OCI-LY7 (cell line): ENCODE data around the gene ATP2A2. TPM values are rescaled to one million over a fixed set of nuclear protein-coding genes. Genes with fewer than 3 reads are reported as not detected.

Experiments
- BruUV-seq: library from RNA; stranded (reverse); fragments of 400-500 nt; replicated peaks from 2 replicates; lab custom pipeline; 2021; lab: Mats Ljungman, UMichigan
- CTCF ChIA-PET: fragments of 300-600 bp; sonication (Branson Sonifier 250); formaldehyde crosslinking; loops from one replicate; lab custom pipeline; 2022; ENCODE audit warnings: antibody characterized with exemption; ENCODE audit not compliant: unreplicated experiment; lab: Charles Lee
- POLR2A ChIA-PET: fragments of 300-600 bp; sonication (Branson Sonifier 250); formaldehyde crosslinking; loops from one replicate; lab custom pipeline; 2022; ENCODE audit warnings: antibody characterized with exemption; lab: Charles Lee
- DNase-seq: peaks from one replicate; pipeline ENCODE4 v3.0.0-alpha.2; 2015; ENCODE audit warnings: low spot score
- H2AFZ ChIP-seq: fragments of 200-600 bp; sonication (generic), shearing (Covaris generic); 2 replicates; pipeline ENCODE4 v1.6.1; 2014; ENCODE audit warnings: mild to moderate bottlenecking, antibody characterized with exemption, low read length, moderate library complexity
- H3K27ac ChIP-seq: fragments of 200-600 bp; sonication (generic); 2 replicates; pipeline ENCODE4 v1.5.1; 2014; ENCODE audit warnings: mixed run types, low read depth, mild to moderate bottlenecking, moderate library complexity, low read length, inconsistent platforms; ENCODE audit not compliant: poor library complexity, severe bottlenecking
- H3K36me3 ChIP-seq: fragments of 200-600 bp; sonication (generic); 2 replicates; pipeline ENCODE4 v1.6.1; 2014; ENCODE audit warnings: mild to moderate bottlenecking, antibody characterized with exemption, low read length, moderate library complexity, mixed read lengths; ENCODE audit not compliant: insufficient read depth
- H3K4me1 ChIP-seq: fragments of 200-600 bp; sonication (generic); 2 replicates; pipeline ENCODE4 v1.5.1; 2014; ENCODE audit warnings: mild to moderate bottlenecking, low read length; ENCODE audit not compliant: insufficient read depth, poor library complexity, severe bottlenecking
- H3K4me2 ChIP-seq: fragments of 200-600 bp; sonication (generic); 2 replicates; pipeline ENCODE4 v1.6.1; 2014; ENCODE audit warnings: mild to moderate bottlenecking, low read length
- H3K4me3 ChIP-seq: fragments of 200-600 bp; sonication (generic); 2 replicates; pipeline ENCODE4 v1.5.1; 2014; ENCODE audit warnings: mild to moderate bottlenecking, low read depth, low read length; ENCODE audit not compliant: poor library complexity, severe bottlenecking
- H3K79me2 ChIP-seq: fragments of 200-600 bp; sonication (generic); 2 replicates; pipeline ENCODE4 v1.6.1; 2016; ENCODE audit warnings: low read depth, mild to moderate bottlenecking, low read length, moderate library complexity, mixed read lengths; ENCODE audit not compliant: insufficient read depth
- H3K9me2 ChIP-seq: fragments of 200-600 bp; sonication (generic); 2 replicates; pipeline ENCODE4 v1.6.1; 2016; ENCODE audit warnings: mild to moderate bottlenecking, low read length, mixed read lengths; ENCODE audit not compliant: insufficient read depth
- H3K9me3 ChIP-seq: fragments of 200-600 bp; sonication (generic); 2 replicates; pipeline ENCODE4 v1.6.1; 2014; ENCODE audit warnings: mild to moderate bottlenecking, mixed run types, low read length, mixed read lengths
- H4K20me1 ChIP-seq: fragments of 200-600 bp; sonication (generic); 2 replicates; pipeline ENCODE4 v1.6.1; 2014; ENCODE audit warnings: mild to moderate bottlenecking, antibody characterized with exemption, low read length, moderate library complexity, mixed read lengths; ENCODE audit not compliant: insufficient read depth
- EZH2phosphoT487 ChIP-seq: fragments of 200-600 bp; sonication (generic); IDR thresholded peaks from 2 replicates; pipeline ENCODE4 v1.6.1; 2018; ENCODE audit warnings: low read depth, borderline replicate concordance, mild to moderate bottlenecking, mixed run types, antibody characterized with exemption, low read length, moderate library complexity, mixed read lengths
- intact Hi-C: fragments of 100-400 bp; cut with micrococcal nuclease; formaldehyde crosslinking; loops from one replicate; pipeline ENCODE4 v1.10.0; 2022; ENCODE audit not compliant: unreplicated experiment
- total RNA-seq, 2 experiments: library from RNA; depleted of rRNA in 1 of 2; stranded (reverse); fragments of >200 nt in 1 of 2; shearing (Covaris generic) in 1 of 2; gene quantifications; 2 replicates each; pipeline ENCODE4 v1.2.3, GENCODE V29; 2014 to 2022
- TF ChIP-seq, protein P1 (sequence below): fragments of 200-600 bp; sonication (generic); conservative IDR thresholded peaks from 2 replicates; pipeline ENCODE4 v1.5.1; 2014; ENCODE audit warnings: mild to moderate bottlenecking, antibody characterized with exemption, low read length, moderate library complexity, mixed read lengths

The ATP2A2 gene
- total RNA-seq, 2 experiments from 2014 or later: 93.5 to 178 TPM

DNA sequence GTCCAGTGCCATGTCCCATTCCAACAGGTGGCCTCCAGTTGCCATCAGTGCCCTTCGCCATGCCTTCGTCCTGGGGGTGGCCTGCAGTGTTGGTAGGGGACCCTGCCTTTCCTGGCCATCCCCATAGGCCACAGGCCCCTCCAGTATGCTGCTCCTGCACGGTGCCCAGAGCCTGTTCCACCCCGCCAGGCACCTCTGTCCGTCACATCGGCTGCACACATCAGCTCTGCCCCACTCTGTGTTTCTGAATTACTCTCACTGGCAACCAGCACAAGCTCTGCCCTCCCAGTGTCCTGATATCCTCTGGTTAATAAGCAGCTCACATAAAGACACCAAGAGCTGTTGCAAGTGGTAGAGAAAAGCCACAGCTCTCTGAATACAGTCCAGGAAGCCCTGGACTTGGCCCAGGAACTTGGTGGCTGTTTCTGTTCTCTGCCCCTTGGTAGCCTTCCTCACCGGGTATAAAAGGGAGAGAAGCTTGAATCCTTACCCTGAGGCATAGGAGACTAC, 31.3 kb upstream of the ATP2A2 start:
- DNase-seq: no peak
- Histone ChIP-seq H3K4me3 (no peak overlapping the region), H3K4me1 (peaks cover 5% of the 10 kb centered on the region), H3K79me2 (no peaks in the 10 kb centered on the region), H3K9me2 (no peaks in the 10 kb centered on the region), H4K20me1 (no peaks in the 10 kb centered on the region), H3K9me3 (no peaks in the 10 kb centered on the region), H3K27ac (no peak overlapping the region), H2AFZ (no peak overlapping the region), H3K4me2 (no peak overlapping the region), H3K36me3 (no peaks in the 10 kb centered on the region)
- POLR2A ChIA-PET: interaction anchor here (0.5 kb wide), 2 partner anchors 50 to 247 kb away, joined by 3 to 5 read pairs; no protein-coding TSS in a partner anchor
- TF ChIP-seq, protein P1, sequence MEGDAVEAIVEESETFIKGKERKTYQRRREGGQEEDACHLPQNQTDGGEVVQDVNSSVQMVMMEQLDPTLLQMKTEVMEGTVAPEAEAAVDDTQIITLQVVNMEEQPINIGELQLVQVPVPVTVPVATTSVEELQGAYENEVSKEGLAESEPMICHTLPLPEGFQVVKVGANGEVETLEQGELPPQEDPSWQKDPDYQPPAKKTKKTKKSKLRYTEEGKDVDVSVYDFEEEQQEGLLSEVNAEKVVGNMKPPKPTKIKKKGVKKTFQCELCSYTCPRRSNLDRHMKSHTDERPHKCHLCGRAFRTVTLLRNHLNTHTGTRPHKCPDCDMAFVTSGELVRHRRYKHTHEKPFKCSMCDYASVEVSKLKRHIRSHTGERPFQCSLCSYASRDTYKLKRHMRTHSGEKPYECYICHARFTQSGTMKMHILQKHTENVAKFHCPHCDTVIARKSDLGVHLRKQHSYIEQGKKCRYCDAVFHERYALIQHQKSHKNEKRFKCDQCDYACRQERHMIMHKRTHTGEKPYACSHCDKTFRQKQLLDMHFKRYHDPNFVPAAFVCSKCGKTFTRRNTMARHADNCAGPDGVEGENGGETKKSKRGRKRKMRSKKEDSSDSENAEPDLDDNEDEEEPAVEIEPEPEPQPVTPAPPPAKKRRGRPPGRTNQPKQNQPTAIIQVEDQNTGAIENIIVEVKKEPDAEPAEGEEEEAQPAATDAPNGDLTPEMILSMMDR: no peak
- no peak for TF ChIP-seq EZH2phosphoT487
- CTCF ChIA-PET: interaction anchor here (0.5 kb wide), 1 partner anchor 15 kb away, joined by 3 read pairs; no protein-coding TSS in a partner anchor
- BruUV-seq: no TSS peak
- intact Hi-C loops: loop anchor here (5.0 kb wide), 1 partner anchor 202 kb away; the partner anchor contains the start of gene C12orf76

DNA sequence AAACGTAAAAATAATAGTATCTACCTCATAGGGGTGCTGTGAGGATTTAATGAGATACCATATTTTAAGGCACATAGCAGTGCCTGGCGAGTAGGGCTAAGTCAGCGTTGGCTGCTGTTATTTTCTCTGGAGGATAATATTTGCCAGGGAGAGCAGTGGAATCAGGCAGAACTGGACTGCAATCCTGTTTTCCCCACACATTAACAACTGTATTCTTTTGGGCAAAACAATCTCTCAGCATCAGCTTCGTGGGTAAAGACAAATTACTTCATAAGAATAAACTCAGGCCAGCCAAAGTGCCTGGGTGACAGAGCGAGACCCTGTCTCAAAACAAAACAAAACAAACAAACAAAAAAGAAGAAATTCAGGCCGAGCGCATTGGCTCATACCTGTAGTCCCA, 29.7 kb upstream of the ATP2A2 start:
- TF ChIP-seq, protein P1: no peak
- TF ChIP-seq EZH2phosphoT487: no peak
- no peaks in the 10 kb centered on the region for H3K79me2 ChIP-seq
- no peaks in the 10 kb centered on the region for H3K9me3 ChIP-seq
- no peaks in the 10 kb centered on the region for H3K9me2 ChIP-seq
- no peak overlapping the region for H3K27ac ChIP-seq
- DNase-seq: no peak
- no peak overlapping the region for H3K4me2 ChIP-seq
- intact Hi-C loops: no loop called here
- POLR2A ChIA-PET: interaction anchor here (0.7 to 1.4 kb wide), 2 partner anchors 11 to 202 kb away, joined by 3 to 4 read pairs; no protein-coding TSS in a partner anchor
- no TSS peak for BruUV-seq
- H4K20me1 ChIP-seq: no peaks in the 10 kb centered on the region
- H3K36me3 ChIP-seq: no peaks in the 10 kb centered on the region
- H3K4me1 ChIP-seq: no peaks in the 10 kb centered on the region
- CTCF ChIA-PET: no interaction called here
- no peak overlapping the region for H2AFZ ChIP-seq
- H3K4me3 ChIP-seq: no peak overlapping the region

DNA sequence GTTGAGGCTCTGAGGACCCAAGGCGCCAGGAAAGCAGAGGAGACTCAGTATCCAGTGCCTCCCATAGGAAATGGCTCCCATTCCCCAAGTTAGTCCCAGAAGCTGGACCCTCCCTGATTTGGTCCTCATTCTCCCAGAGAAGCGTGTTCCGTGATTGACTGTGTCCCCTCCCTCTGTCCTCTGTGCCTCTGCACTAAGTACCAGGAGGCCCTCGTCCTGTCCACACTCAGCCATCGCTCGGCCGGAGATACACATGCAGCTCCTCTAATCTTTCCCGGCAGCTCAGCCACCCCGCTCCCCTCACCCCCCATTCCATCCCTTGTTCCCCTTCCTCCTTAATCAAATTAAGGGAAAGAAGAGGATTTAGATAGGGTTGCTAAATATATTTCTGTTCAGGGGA, 28.3 kb upstream of the ATP2A2 start:
- H2AFZ ChIP-seq: no peak overlapping the region
- H3K9me2 ChIP-seq: no peaks in the 10 kb centered on the region
- TF ChIP-seq, protein P1: no peak
- TF ChIP-seq EZH2phosphoT487: no peak
- no peak for DNase-seq
- no peaks in the 10 kb centered on the region for H3K36me3 ChIP-seq
- intact Hi-C loops: no loop called here
- no peak overlapping the region for H3K27ac ChIP-seq
- H3K4me2 ChIP-seq: no peak overlapping the region
- H3K4me3 ChIP-seq: no peak overlapping the region
- no peaks in the 10 kb centered on the region for H4K20me1 ChIP-seq
- BruUV-seq: no TSS peak
- no peaks in the 10 kb centered on the region for H3K9me3 ChIP-seq
- ChIA-PET POLR2A (interaction anchor here (0.7 kb wide), 1 partner anchor 69 kb away, joined by 6 read pairs; no protein-coding TSS in a partner anchor), CTCF (no interaction called here)
- no peaks in the 10 kb centered on the region for H3K4me1 ChIP-seq
- H3K79me2 ChIP-seq: no peaks in the 10 kb centered on the region
